HCT116 (cell line): ENCODE measurements around the gene KMT5C. TPM values are rescaled to one million over a fixed set of nuclear protein-coding genes. Genes with fewer than 3 reads are reported as not detected.

Experiments used
- ATAC-seq: fragments of 200-7000 bp; cut with Tn5 transposase; 2 replicates; pipeline ENCODE4 v1.9.1; 2020; ENCODE audit warnings: mild to moderate bottlenecking, moderate library complexity
- BruUV-seq: library from RNA; stranded (reverse); fragments of 400-500 nt; replicated peaks from 2 replicates; lab custom pipeline; 2021; lab: Mats Ljungman, UMichigan
- CTCF ChIA-PET: fragments of 300-600 bp; sonication (Branson Sonifier 250); formaldehyde crosslinking; loops from one replicate; lab custom pipeline; 2021; ENCODE audit warnings: antibody characterized with exemption; lab: Charles Lee
- POLR2A ChIA-PET: fragments of 300-600, 350-600 bp; sonication (Branson Sonifier 250); formaldehyde crosslinking; loops from one replicate; lab custom pipeline; 2021; ENCODE audit warnings: antibody characterized with exemption; lab: Charles Lee
- RAD21 ChIA-PET, 2 experiments: fragments of 300-600 bp; sonication (Branson Sonifier 250); formaldehyde crosslinking; loops; one replicate each; lab custom pipeline; 2023; ENCODE audit warnings: low total read pairs in 2 of 2; ENCODE audit not compliant: uncharacterized antibody in 2 of 2, unreplicated experiment in 2 of 2, low non-redundant PET in 1 of 2; lab: Charles Lee
- DNase-seq: peaks from one replicate; pipeline ENCODE4 v3.0.0-alpha.2; 2010; ENCODE audit warnings: low read depth, low spot score
- H2AFZ ChIP-seq: fragments of 200-600 bp; shearing (Covaris generic), sonication (generic); 2 replicates; pipeline ENCODE4 v1.6.1; 2017; ENCODE audit warnings: low read depth, mixed run types, mixed read lengths, antibody characterized with exemption, low read length; ENCODE audit not compliant: poor library complexity, severe bottlenecking
- H3K27ac ChIP-seq: 2 replicates; pipeline ENCODE4 v1.5.1; 2012; ENCODE audit warnings: low read depth, low read length
- H3K27me3 ChIP-seq: fragments of 200-600 bp; sonication (generic); 2 replicates; pipeline ENCODE4 v1.6.1; 2016; ENCODE audit warnings: mixed run types, low read length, mixed read lengths; ENCODE audit not compliant: insufficient read depth
- H3K36me3 ChIP-seq, 2 experiments: fragments of 200-500 bp in 1 of 2; fragments of 200-600 bp in 1 of 2; sonication (Bioruptor generic) in 1 of 2; sonication (generic) in 1 of 2; 2 replicates each; pipeline versions ENCODE4 v1.5.1 to v1.6.1; 2014 to 2016; ENCODE audit warnings: low read length in 2 of 2, inconsistent platforms in 1 of 2, mixed read lengths in 1 of 2, mixed run types in 1 of 2; ENCODE audit not compliant: insufficient read depth in 2 of 2, control insufficient read depth in 1 of 2
- H3K4me1 ChIP-seq, 2 experiments: fragments of 200-600 bp in 1 of 2; sonication (generic) in 1 of 2; 2 replicates each; pipeline versions ENCODE4 v1.5.1 to v1.6.1; 2012 to 2017; ENCODE audit warnings: low read length in 2 of 2, inconsistent platforms in 1 of 2, mild to moderate bottlenecking in 1 of 2, mixed read lengths in 1 of 2, mixed run types in 1 of 2, moderate library complexity in 1 of 2; ENCODE audit not compliant: insufficient read depth in 2 of 2, control insufficient read depth in 1 of 2
- H3K4me2 ChIP-seq: fragments of 200-600 bp; sonication (generic); 2 replicates; pipeline ENCODE4 v1.6.1; 2017; ENCODE audit warnings: mixed run types, low read length, mixed read lengths
- H3K4me3 ChIP-seq, 2 experiments: fragments of 200-600 bp in 1 of 2; sonication (generic) in 1 of 2; replicated peaks in 1 of 2; 2 replicates each; pipeline ENCODE4 v1.5.1; 2011 to 2016; ENCODE audit warnings: low read length in 2 of 2, control low read depth in 1 of 2, low read depth in 1 of 2, mild to moderate bottlenecking in 1 of 2, mixed read lengths in 1 of 2, mixed run types in 1 of 2
- H3K79me2 ChIP-seq: fragments of 200-600 bp; sonication (generic); 2 replicates; pipeline ENCODE4 v1.6.1; 2017; ENCODE audit warnings: mild to moderate bottlenecking, mixed run types, low read length, moderate library complexity, mixed read lengths; ENCODE audit not compliant: insufficient read depth
- H3K9ac ChIP-seq: fragments of 200-600 bp; sonication (generic); 2 replicates; pipeline ENCODE4 v1.6.1; 2016; ENCODE audit warnings: low read length, mixed read lengths
- H3K9me2 ChIP-seq: fragments of 200-600 bp; sonication (generic), shearing (Covaris generic); 2 replicates; pipeline ENCODE4 v1.6.1; 2017; ENCODE audit warnings: mixed run types, mild to moderate bottlenecking, moderate library complexity; ENCODE audit not compliant: insufficient read depth
- H3K9me3 ChIP-seq, 2 experiments: fragments of 200-500 bp in 1 of 2; fragments of 200-600 bp in 1 of 2; sonication (Bioruptor generic) in 1 of 2; sonication (generic) in 1 of 2; 2 replicates each; pipeline ENCODE4 v1.6.1; 2014 to 2017; ENCODE audit warnings: low read length in 2 of 2, mixed read lengths in 2 of 2, inconsistent platforms in 1 of 2, low read depth in 1 of 2, mild to moderate bottlenecking in 1 of 2, mixed run types in 1 of 2, moderate library complexity in 1 of 2; ENCODE audit not compliant: control insufficient read depth in 1 of 2, insufficient read depth in 1 of 2
- H4K20me1 ChIP-seq: fragments of 200-600 bp; sonication (generic), shearing (Covaris generic); 2 replicates; pipeline ENCODE4 v1.6.1; 2017; ENCODE audit warnings: mixed run types, mild to moderate bottlenecking, moderate library complexity; ENCODE audit not compliant: insufficient read depth
- ATF3 ChIP-seq: IDR thresholded peaks from 2 replicates; pipeline ENCODE4 v1.6.1; 2012
- EZH2 ChIP-seq: fragments of 200-600 bp; sonication (generic); IDR thresholded peaks from 2 replicates; pipeline ENCODE4 v1.6.1; 2017; ENCODE audit warnings: antibody characterized with exemption, mixed run types
- POLR2AphosphoS5 ChIP-seq: IDR thresholded peaks from 2 replicates; pipeline ENCODE4 v1.6.1; 2011; ENCODE audit warnings: mild to moderate bottlenecking, low read depth, low read length, moderate library complexity
- REST ChIP-seq: IDR thresholded peaks from 2 replicates; pipeline ENCODE4 v1.6.1; 2012; ENCODE audit warnings: low read depth
- SIN3A ChIP-seq: IDR thresholded peaks from 2 replicates; pipeline ENCODE4 v1.6.1; 2012; ENCODE audit warnings: low read depth
- YY1 ChIP-seq: IDR thresholded peaks from 2 replicates; pipeline ENCODE4 v1.6.1; 2011; ENCODE audit warnings: low read length, low read depth, moderate library complexity, mild to moderate bottlenecking; ENCODE audit not compliant: insufficient replicate concordance; ENCODE audit errors: extremely low read depth
- intact Hi-C: fragments of 100-400 bp; cut with micrococcal nuclease; formaldehyde crosslinking; loops from 2 replicates; pipeline ENCODE4 v1.10.0; 2022
- total RNA-seq: library from RNA; stranded (reverse); gene quantifications from one replicate; pipeline ENCODE4 v1.2.1, GENCODE V29; 2021; ENCODE audit not compliant: unreplicated experiment

The KMT5C gene
- total RNA-seq, 1 experiment from 2014 or later, result 27.5 TPM

DNA sequence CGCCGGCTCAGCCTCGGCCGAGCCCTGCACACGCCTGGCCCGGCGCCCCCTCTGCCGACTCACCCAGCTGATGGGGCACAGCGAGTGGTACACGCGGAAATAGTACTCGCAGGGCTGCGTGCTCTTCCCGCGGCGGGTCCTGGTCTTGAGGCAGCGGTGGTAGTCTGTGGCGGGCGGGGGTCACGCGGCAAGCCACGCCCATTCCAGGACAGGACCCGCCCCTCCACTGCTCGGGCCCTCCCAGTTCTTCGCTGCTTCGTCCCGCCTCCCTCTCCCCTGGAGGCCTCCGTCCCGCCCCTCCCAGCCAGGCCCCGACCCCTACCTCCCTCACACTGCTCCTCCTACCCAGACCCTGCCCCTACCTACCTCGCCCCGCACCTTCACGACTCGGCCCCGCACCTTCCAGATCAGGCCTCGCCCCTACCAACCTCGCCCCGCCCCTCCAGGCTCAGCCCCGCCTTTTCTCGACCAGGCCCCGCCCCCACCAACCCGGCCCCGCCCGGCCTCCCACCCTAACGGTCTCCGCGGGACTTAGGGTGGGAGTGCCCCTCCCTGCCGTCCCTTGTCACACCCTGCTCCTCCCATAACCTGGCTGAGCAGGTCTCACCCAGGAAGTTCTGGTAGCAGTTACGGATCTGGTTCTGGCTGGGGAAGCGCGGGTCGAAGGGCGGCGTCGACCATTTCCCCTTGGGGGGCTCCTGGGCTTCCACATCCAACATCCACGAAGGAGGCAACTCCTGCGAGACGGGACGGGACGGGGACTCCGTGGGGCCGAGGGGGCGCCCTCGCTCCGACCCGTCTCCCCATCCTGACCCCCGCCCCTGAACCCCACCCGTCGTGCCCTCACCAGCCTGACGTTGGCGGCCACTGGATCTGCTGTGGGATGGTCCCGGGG lies 14.4 kb downstream of the KMT5C start:
- Histone ChIP-seq H3K27me3 (no peaks in the 10 kb centered on the region), H3K9me3 (no peaks in the 10 kb centered on the region), H3K36me3 (no peaks in the 10 kb centered on the region), H3K4me3 (peak overlapping the region; percentile 46 to 61), H4K20me1 (no peaks in the 10 kb centered on the region), H2AFZ (peak overlapping the region; percentile 61), H3K4me2 (peak overlapping the region; percentile 92), H3K4me1 (peaks cover 2 to 42% of the 10 kb centered on the region in 2 experiments; a peak in 3 of 4 replicates), H3K79me2 (no peaks in the 10 kb centered on the region), H3K27ac (peak overlapping the region; percentile 36; the same call in 1 of the 2 replicates), H3K9me2 (no peaks in the 10 kb centered on the region), H3K9ac (peak overlapping the region; percentile 59)
- RAD21 ChIA-PET, result no interaction called here
- DNase-seq (peak; percentile 23), ATAC-seq (peak; percentile 91)
- intact Hi-C loops, result no loop called here
- TF ChIP-seq SIN3A (no peak), REST (no peak), POLR2AphosphoS5 (peak; percentile 41; the same call in 1 of the 2 replicates), EZH2 (no peak), ATF3 (no peak), YY1 (no peak)
- no TSS peak for BruUV-seq
- POLR2A ChIA-PET, result no interaction called here
- CTCF ChIA-PET, result no interaction called here
